ENCODE measurements around the gene HS3ST3B1.

Gene HS3ST3B1

GRCh38 chr17:14300575-14301278 lies at the start of gene HS3ST3B1 (continued):
- TF ChIP-seq ZNF133 (tag by site-specific recombination; IDR thresholded peaks at IDR 0.05), result no peak
- no peak for TF ChIP-seq RBAK (tag by site-specific recombination; IDR thresholded peaks at IDR 0.05)
- TF ChIP-seq ZNF148 (tag by site-specific recombination; IDR thresholded peaks at IDR 0.05; ENCODE audit: borderline replicate concordance), result no peak
- peak; percentile 92 for TF ChIP-seq ZNF366 (tag by site-specific recombination; conservative IDR thresholded peaks at IDR 0.05)
- peak; percentile 50 for TF ChIP-seq ZBTB26 (tag by site-specific recombination; optimal IDR thresholded peaks at IDR 0.05)
- peak; percentile 84; the same call in 1 of the 2 replicates for TF ChIP-seq ZBTB20 (tag by site-specific recombination; IDR thresholded peaks at IDR 0.05)
- peak; percentile 74; the same call in 1 of the 2 replicates for TF ChIP-seq KLF8 (tag by site-specific recombination; IDR thresholded peaks at IDR 0.05)
- TF ChIP-seq, protein P1, sequence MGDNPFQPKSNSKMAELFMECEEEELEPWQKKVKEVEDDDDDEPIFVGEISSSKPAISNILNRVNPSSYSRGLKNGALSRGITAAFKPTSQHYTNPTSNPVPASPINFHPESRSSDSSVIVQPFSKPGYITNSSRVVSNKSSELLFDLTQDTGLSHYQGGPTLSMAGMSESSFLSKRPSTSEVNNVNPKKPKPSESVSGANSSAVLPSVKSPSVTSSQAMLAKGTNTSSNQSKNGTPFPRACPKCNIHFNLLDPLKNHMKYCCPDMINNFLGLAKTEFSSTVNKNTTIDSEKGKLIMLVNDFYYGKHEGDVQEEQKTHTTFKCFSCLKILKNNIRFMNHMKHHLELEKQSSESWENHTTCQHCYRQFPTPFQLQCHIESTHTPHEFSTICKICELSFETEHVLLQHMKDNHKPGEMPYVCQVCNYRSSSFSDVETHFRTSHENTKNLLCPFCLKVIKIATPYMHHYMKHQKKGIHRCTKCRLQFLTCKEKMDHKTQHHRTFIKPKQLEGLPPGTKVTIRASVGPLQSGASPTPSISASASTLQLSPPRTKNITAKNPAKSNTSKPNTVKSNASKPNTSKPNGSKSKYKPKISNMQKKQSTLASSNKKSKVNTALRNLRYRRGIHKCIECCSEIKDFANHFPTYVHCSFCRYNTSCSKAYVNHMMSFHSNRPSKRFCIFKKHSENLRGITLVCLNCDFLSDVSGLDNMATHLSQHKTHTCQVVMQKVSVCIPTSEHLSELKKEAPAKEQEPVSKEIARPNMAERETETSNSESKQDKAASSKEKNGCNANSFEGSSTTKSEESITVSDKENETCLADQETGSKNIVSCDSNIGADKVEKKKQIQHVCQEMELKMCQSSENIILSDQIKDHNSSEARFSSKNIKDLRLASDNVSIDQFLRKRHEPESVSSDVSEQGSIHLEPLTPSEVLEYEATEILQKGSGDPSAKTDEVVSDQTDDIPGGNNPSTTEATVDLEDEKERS (tag by site-specific recombination; IDR thresholded peaks at IDR 0.05), result 0 out of 2 replicates have a peak, but pooled peaks have one; percentile 44
- peak; percentile 85; the same call in 1 of the 2 replicates for TF ChIP-seq ZFP37 (tag by site-specific recombination; IDR thresholded peaks at IDR 0.05)
- 0 out of 2 replicates have a peak, but pooled peaks have one; percentile 2 for TF ChIP-seq ZXDB (tag by site-specific recombination; IDR thresholded peaks at IDR 0.05)
- TF ChIP-seq ZBTB11 (tag by site-specific recombination; conservative IDR thresholded peaks at IDR 0.05; ENCODE audit: low read depth), result peak; percentile 51
- TF ChIP-seq ZNF660 (tag by site-specific recombination; IDR thresholded peaks at IDR 0.05), result peak; percentile 53
- TF ChIP-seq SP2 (tag by site-specific recombination; IDR thresholded peaks at IDR 0.05), result peak; percentile 99
- TF ChIP-seq KLF10 (tag by site-specific recombination; IDR thresholded peaks at IDR 0.05), result peak; percentile 100
- peak; percentile 59 for TF ChIP-seq EGR2 (tag by site-specific recombination; IDR thresholded peaks at IDR 0.05; ENCODE audit: low read depth)

DNA sequence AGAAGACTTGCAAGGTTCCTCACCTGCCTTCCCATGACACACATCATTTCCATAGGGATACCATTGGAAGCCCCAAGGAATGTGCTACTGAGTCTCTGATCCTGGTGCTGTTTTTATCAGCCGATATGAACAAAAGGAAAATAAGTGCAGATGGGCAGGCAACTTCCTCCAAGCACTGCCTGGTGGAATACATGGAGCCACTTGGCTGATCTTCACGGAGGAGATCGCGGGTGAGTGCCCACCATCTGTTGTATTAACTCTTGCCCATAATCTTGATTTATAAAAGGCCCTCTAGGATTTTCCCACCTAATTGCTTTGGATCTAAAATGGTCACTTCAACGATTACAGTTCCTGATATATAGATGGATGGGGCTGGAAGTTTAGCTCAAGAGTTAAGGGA lies 39.5 kb upstream of the HS3ST3B1 start:
- TF ChIP-seq ZNF19 (tag by site-specific recombination; IDR thresholded peaks at IDR 0.05; ENCODE audit: low read depth), result no peak
- TF ChIP-seq ZNF366 (tag by site-specific recombination; conservative IDR thresholded peaks at IDR 0.05), result no peak
- TF ChIP-seq RBAK (tag by site-specific recombination; IDR thresholded peaks at IDR 0.05), result no peak
- no peak for TF ChIP-seq ZNF660 (tag by site-specific recombination; IDR thresholded peaks at IDR 0.05)
- TF ChIP-seq ZNF561 (tag by site-specific recombination; IDR thresholded peaks at IDR 0.05; ENCODE audit: borderline replicate concordance), result no peak
- no peak for TF ChIP-seq ZNF658 (tag by site-specific recombination; IDR thresholded peaks at IDR 0.05)
- TF ChIP-seq, protein P2, sequence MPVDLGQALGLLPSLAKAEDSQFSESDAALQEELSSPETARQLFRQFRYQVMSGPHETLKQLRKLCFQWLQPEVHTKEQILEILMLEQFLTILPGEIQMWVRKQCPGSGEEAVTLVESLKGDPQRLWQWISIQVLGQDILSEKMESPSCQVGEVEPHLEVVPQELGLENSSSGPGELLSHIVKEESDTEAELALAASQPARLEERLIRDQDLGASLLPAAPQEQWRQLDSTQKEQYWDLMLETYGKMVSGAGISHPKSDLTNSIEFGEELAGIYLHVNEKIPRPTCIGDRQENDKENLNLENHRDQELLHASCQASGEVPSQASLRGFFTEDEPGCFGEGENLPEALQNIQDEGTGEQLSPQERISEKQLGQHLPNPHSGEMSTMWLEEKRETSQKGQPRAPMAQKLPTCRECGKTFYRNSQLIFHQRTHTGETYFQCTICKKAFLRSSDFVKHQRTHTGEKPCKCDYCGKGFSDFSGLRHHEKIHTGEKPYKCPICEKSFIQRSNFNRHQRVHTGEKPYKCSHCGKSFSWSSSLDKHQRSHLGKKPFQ (tag by site-specific recombination; IDR thresholded peaks at IDR 0.05), result no peak
- no peak for TF ChIP-seq ZNF791 (tag by site-specific recombination; IDR thresholded peaks at IDR 0.05)
- TF ChIP-seq ZSCAN30 (tag by site-specific recombination; IDR thresholded peaks at IDR 0.05), result no peak
- TF ChIP-seq ZIC2 (tag by site-specific recombination; IDR thresholded peaks at IDR 0.05), result no peak
- Histone ChIP-seq H3K27ac (ENCODE audit: extremely low read depth, low read depth, low read length) (no peak overlapping the region), H3K36me3 (ENCODE audit: control insufficient read depth in 2 of 2, insufficient read depth in 1 of 2, low read length in 2 of 2) (no peaks in the 10 kb centered on the region), H3K4me3 (ENCODE audit: low read depth, low read length) (no peak overlapping the region), H3K9me3 (ENCODE audit: control insufficient read depth, insufficient read depth, low read depth, low read length) (no peaks in the 10 kb centered on the region), H3K4me1 (ENCODE audit: control insufficient read depth, insufficient read depth, low read length) (no peaks in the 10 kb centered on the region)
- ChIA-PET POLR2A (no interaction called here), CTCF (interaction anchor here (0.6 kb wide), 1 partner anchor 1242 kb away, joined by 3 read pairs; no protein-coding TSS in a partner anchor)
